Dermis blood vessel endothelial cell (primary cell): ENCODE measurements around the gene LRRC49. TPM values are rescaled to one million over a fixed set of nuclear protein-coding genes. Genes with fewer than 3 reads are reported as not detected.
"Not testable (repeated sequence)": the region's sequence is repeated elsewhere in the genome, so short reads cannot be mapped to it uniquely, and the experiment has no call there.

Source experiments
- DNase-seq: peaks from one replicate; pipeline ENCODE4 v3.0.0; 2010
- total RNA-seq: library from RNA; depleted of rRNA; stranded (reverse); fragments of >200 nt; gene quantifications from 2 replicates; pipeline ENCODE4 v1.2.3, GENCODE V29; 2014

LRRC49 gene
- total RNA-seq, 1 donor from 2014 or later: 6.3 TPM

- no peak for DNase-seq
These were observed 39.2 kb downstream of the LRRC49 start for GRCh38 chr15:70931821-70932220.

- DNase-seq: no peak
These were observed 39.8 kb downstream of the LRRC49 start for GRCh38 chr15:70932397-70932796.

GRCh38 chr15:70933411-70933810 is 40.8 kb downstream of the LRRC49 start:
- no peak for DNase-seq

- no peak for DNase-seq
These were observed 43.0 kb downstream of the LRRC49 start for GRCh38 chr15:70935631-70936030.

- DNase-seq: no peak
These were observed 43.7 kb downstream of the LRRC49 start for GRCh38 chr15:70936326-70936725.

- DNase-seq: not testable (repeated sequence)
These were observed 50.7 kb downstream of the LRRC49 start for GRCh38 chr15:70943285-70943684.

- DNase-seq: peak; percentile 4
These were observed 55.0 kb downstream of the LRRC49 start for GRCh38 chr15:70947351-70948335.

- no peak for DNase-seq
These were observed 58.3 kb downstream of the LRRC49 start for GRCh38 chr15:70950953-70951352.

GRCh38 chr15:70954171-70954570 is 61.5 kb downstream of the LRRC49 start:
- DNase-seq: no peak

GRCh38 chr15:70954733-70955132 is 62.1 kb downstream of the LRRC49 start:
- DNase-seq: no peak

GRCh38 chr15:70955151-70955550 is 62.5 kb downstream of the LRRC49 start:
- DNase-seq: no peak

GRCh38 chr15:70956201-70956995 is 63.8 kb downstream of the LRRC49 start:
- DNase-seq: no peak

- no peak for DNase-seq
These were observed 69.5 kb downstream of the LRRC49 start for GRCh38 chr15:70962084-70962483.

- DNase-seq: no peak
These were observed 70.6 kb downstream of the LRRC49 start for GRCh38 chr15:70963199-70963598.

GRCh38 chr15:70964058-70964457 is 71.4 kb downstream of the LRRC49 start:
- DNase-seq: no peak

- no peak for DNase-seq
These were observed 72.1 kb downstream of the LRRC49 start for GRCh38 chr15:70964686-70965085.

GRCh38 chr15:70967646-70968045 is 75.0 kb downstream of the LRRC49 start:
- no peak for DNase-seq

GRCh38 chr15:70974004-70974832 is 81.6 kb downstream of the LRRC49 start:
- DNase-seq: peak; percentile 78

GRCh38 chr15:70976851-70977250 is 84.2 kb downstream of the LRRC49 start:
- no peak for DNase-seq

- DNase-seq: peak; percentile 35
These were observed 102.9 kb downstream of the LRRC49 start for GRCh38 chr15:70995383-70995970.

GRCh38 chr15:70998319-70998718 is 105.7 kb downstream of the LRRC49 start:
- DNase-seq: no peak

- peak; percentile 37 for DNase-seq
These were observed 109.7 kb downstream of the LRRC49 start for GRCh38 chr15:71002316-71002715.
